Measurements from ENCODE around the gene SIKE1.

The SIKE1 gene

DNA sequence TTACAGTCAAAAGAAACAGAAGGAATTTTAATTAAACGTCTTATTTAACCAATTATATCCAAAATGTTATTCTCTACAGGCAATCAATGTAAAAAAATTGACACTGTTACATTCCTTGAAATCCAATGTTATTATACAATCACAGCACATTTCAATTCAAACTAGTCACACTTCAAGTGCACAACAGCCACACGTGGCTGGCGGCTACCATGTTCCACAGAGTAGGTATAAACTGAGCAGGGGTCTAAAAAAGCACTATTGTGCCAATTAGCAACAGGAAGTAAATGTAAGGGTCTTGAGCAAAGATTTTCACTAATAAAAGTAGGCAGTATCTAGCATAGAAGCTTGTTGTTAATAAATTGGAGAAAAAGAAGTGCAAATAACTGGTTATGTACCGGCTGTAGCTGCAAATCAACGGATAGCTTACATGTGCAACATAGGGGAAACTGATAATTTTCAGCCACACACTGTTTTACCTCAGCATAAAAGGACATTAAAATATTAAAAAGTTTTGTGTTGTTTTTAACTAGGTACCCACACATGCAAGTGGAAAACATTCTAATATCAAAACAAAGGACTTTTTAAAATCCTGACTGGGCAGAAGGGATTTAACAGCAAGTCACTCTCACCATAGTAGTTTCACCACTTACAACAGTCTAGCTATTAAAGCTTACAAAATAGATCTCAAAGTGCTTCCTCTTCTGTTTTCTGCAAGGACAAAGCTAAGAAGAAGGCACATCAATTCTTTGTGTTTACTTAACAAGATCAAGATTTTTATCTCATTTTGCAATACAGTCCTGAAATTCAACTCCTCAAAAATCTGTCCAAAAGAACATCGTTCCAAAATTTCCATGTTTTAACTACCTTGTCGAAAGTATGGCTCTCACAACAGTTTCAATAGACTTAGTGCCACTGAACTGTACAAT, 25.2 kb downstream of the SIKE1 start:
- no peak for DNase-seq (ENCODE audit: low read depth in 2 of 2)

DNA sequence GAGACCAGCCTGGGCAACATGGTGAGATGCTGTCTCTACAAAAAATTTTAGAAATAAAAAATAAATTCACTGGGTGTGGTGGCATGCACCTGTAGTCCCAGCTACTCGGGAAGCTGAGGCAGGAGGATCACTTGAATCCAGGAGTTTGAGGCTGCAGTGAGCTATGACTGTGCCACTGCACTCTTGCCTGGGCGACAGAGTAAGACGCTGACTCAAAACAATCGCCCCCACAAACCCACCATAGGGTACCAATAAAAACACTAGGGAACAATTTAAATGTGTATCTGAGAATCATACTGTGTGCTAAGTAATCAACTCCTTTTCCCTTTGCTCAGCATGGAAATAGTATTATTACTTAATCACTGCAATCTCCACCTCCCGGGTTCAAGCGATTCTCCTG, 26.8 kb downstream of the SIKE1 start:
- peak in 1 of 2 experiments; percentile 10 for DNase-seq (ENCODE audit: low read depth in 2 of 2)

DNA sequence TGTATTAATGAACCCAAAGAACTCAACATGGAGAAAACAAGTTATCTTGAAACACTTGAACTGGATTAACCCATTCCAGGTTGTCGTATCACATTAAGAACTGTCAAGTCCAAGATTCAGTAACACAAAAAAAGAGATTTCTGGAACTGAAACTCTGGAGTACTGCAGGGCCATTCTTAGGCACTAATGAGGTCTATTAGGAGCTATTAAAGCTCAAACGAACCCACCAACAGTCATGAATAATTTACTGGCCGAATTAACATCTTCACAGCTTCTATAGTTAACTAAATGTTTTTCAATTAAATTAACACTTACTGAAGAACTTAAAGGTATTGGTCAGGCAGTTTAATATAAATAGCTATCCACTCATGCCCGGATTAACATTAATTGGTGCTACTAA, 27.3 kb downstream of the SIKE1 start:
- DNase-seq (ENCODE audit: low read depth in 2 of 2): no peak

DNA sequence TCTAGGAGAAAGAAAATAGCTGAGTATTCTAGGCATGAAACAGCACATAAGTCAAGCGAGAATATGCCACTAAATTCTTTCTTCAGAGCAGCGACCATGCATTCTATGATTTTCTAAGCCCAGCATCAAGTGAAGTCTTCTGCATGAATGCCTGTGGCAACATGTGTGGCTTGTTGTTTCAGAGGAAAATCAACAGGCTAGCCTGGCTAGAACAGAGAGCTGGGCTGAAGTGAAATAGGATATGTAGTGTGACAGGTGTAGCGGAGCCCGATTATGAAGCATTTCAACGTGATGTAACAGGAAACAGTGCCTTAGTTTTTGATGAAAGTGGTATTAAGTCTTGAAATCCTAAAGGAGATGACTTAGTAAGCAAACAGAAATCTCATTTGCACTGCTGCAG, 29.7 kb downstream of the SIKE1 start:
- no peak for DNase-seq (ENCODE audit: low read depth in 2 of 2)

DNA sequence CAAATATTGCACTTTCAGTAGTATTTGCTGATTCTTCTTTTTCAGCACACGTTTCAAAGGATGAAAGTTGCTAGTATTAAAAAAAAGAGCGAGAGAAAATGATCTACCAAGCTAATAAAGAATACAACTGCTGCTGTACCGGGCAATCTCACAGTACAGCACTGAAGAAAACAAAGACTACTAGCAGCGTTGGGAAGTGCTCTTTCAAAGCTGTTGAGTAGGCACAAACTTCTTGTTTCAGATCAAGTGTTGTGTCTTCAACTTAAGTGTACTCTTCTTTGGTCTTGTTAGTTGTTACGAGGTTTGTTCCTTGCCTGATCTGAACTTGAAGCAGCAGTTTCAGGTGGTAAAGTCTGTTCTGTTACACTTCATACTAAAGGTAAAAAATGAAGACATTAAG, 30.6 kb downstream of the SIKE1 start:
- no peak for DNase-seq (ENCODE audit: low read depth in 2 of 2)

DNA sequence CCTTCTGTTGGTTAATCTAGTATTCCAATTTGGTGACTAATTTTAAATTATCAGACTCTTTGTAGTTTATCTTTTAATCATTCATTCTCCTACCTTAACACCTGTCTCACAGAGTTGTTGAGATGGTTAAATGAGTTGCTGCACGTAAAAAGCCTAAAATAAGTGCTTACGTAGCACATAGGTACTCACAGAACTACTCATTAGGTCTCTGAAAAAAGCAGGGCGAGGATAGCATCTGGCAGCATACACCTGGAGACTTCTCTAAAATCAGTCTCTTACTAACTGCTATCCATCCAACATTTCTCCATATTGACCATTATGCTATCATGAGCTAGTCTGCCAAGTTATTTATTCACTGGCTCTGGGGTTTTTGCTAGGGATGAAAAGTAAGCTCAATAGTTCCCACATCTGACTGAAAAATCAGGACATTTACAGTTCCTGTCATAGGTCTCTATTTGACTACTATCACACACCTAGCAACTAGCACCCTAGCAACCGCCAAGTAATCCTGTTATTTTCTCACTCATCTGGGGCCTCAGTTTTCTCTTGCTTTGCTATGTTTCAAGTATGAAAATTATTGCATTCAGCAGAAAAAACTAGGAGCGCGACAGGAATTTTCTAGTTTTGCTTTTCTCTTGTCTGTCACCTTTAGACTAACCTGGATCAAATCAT, 33.9 kb downstream of the SIKE1 start:
- no peak for DNase-seq (ENCODE audit: low read depth in 2 of 2)

DNA sequence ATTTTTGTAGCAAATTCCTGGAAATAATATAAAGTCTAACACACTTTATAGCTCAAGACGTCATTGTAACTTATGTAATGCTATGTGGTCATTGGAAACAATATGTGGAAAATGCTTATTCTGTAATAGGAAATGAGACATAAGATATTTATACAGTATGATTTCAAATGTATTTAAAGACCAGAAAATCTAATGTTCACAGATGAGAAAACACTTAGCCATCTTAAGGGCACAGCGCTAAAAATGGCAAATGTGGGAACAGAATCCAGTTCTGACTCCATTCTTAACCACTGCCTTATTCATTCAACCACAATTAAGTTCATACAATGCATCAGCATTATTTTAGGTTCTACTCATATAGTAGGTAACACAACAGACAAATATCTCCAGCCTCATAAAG, 35.2 kb downstream of the SIKE1 start:
- DNase-seq (ENCODE audit: low read depth in 2 of 2): no peak

DNA sequence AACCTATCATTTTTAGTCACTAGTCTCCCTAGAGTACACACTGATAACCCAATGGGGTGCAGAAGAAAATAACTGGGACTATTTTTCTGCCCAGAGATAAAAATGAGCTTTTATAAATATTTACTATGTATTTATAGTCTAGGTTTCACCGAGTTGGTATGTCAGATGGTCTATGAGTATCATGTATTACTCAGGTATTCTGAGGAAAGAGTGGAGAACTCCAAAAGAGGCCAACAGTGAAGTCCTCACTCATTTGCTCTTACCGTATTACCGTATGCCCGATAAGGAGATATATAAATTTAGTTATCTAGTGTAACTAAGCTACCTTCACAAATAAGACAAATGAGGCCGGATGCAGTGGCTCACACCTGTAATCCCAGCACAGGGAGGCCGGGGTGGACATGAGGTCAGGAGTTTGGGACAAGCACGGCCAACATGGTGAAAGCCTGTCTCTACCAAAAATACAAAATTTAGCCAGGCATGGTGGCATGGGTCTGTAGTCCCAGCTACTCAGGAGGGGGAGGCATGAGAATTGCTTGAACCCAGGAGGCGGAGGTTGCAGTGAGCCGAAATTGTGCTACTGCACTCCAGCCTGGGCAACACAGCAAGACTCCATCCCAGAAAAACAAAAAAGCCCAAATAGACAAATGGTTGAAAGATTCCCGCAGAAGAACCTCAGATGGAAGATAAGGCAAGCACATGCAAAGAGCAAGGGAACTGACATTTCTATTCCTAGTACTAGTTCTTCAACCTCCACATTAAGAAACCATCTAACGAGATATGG, 38.3 kb downstream of the SIKE1 start:
- DNase-seq (ENCODE audit: low read depth in 2 of 2): no peak

DNA sequence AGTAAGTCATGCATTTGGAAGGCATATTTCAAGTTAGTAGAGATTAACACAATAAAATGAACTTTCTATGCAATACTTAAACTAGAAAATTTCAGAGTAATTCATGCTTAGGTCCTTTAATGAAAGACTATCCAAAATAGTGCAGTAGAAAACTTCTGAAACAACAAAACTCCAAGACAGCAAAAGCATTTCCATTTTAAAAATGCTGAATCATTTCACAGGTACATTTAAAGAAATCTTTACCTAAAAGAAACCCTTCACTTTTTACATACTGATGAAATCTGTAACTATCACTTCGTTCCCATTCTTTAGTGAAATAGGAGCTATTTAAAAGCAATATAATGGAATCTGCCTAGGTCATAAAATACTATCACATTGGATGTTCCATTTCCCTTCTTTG, 40.2 kb downstream of the SIKE1 start:
- no peak for DNase-seq (ENCODE audit: low read depth in 2 of 2)

DNA sequence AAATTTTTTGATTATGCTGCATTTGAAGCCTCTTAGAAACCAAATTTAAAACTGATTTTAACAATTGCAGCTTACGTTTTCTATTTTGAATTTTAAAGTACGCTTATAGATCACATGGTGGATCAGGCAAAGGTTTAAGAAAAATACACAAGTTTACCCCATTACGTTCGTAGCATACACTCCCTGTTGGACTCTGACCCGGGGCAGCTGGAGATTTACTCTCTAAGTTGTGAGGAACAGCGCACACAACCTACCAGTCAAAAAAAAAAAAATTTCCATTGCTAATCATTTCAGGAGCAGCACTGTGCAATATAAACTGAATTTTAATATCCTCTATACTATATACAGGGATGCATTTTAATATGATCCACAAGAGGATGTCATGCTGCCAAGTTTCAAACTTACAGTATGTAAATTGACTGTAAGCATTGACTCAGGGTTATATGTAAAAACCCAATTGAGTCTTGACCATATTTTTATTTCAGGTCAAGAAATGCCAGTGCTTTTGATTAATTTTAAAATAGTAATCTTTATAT, 43.1 kb downstream of the SIKE1 start:
- no peak for DNase-seq (ENCODE audit: low read depth in 2 of 2)

DNA sequence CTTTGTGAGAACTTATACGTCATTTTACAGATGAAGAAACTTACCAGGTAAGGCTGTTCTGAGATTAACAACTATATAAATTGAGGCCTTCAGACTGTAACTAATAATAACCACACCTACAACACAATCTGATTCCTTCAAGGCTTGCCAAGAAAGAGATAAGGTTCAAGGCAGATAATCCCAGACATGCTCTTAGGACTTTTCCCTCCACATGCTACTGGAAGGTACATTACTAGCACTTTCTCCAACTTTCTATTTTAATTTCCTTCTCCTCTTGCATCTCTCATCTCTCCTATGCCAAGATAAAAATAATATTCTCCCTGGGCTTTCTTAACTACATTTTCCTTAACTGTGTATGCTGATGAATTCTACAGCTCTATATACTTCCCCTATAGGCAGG, 45.0 kb downstream of the SIKE1 start:
- no peak for DNase-seq (ENCODE audit: low read depth in 2 of 2)

DNA sequence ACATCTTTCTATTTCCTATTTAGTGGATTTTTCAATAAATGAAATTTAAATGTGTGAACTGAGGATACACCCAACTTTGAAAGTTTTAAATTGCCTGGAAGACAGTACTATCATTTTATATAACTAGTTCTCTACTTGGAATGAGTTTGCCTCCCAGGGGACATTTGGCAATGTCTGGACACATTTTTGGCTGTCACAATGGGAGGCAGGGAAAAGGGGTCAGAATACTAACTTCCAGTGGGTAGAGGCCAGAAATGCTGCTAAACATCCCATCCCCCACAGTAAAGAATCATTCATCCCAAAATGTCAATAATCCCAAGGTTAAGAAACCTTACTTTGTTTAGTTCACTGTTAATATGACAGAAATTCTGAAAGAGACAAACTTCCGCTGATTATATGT, 50.7 kb downstream of the SIKE1 start:
- no peak for DNase-seq (ENCODE audit: low read depth in 2 of 2)

DNA sequence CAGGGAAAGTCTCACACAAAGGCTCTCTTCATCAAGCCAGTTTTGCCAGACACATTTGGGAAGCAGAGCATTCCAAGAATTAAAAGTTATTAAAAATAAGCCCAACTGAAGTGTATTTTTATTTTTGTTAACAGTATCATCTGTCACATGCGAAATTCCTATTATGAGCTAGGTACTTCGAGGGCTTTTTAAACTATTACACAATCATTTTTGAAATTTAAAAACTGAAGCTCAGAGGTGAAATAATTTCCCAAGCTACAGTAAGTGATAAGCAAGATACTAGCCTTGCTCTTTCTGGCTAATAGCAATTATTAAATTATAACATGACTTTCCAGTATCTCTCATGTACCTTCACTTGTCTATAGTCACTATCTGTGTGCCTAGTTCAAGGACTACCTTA, 51.9 kb downstream of the SIKE1 start:
- no peak for DNase-seq (ENCODE audit: low read depth in 2 of 2)

DNA sequence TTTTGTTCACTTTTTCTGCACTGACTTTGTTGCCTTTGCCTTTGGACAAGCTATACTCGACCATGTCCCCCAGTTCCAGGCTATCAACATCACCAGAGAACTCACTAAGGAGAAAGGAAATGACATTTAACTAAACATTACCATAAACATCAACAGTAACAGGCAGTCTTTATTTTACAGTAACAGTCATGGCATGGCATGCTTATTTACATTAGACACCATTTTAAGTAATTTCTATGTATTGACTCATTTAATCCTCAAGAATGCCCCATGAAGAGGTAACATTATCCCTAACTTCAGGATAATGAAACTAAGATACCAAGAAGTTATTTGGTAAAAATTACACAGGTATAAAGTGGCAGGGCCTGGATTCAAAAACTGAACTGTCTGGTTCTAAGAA, 55.3 kb downstream of the SIKE1 start:
- DNase-seq (ENCODE audit: low read depth in 2 of 2): no peak

DNA sequence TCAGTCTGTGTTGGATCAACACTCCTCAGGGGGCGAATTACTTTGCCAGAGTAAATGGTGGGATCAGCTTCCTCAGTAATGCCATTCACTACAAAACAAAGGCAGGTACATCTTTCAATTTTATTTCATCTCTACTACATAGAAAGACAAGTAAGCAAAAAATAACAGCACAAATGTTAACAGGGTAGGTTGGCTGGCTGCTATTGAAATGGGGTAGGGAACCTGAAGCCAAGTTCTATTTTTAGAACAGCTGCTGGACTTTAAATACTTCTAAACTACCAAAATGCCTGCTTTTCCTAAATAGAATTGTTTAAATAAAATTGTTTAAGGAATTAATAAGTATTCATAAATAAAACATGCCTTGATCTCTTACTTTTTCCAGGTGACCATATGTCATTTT, 56.6 kb downstream of the SIKE1 start:
- DNase-seq (ENCODE audit: low read depth in 2 of 2): no peak

DNA sequence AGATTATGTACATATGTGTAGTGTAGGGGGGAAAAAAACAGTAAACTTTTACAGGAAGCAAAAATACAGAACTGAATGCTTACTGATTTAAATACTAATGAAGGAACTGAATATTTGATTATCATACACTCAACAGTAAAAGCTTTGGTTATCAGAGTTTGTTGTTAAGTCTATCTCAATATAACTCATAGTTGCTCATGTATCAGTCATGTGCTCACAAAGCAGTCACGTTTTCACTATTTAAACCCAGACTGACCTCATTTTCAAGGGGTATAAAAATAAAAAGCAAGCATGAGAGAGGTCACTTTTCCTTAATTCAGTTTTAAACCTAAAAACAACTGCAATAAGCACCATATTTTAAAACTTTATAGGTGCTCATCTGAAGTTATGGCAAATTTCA, 57.0 kb downstream of the SIKE1 start:
- no peak for DNase-seq (ENCODE audit: low read depth in 2 of 2)

DNA sequence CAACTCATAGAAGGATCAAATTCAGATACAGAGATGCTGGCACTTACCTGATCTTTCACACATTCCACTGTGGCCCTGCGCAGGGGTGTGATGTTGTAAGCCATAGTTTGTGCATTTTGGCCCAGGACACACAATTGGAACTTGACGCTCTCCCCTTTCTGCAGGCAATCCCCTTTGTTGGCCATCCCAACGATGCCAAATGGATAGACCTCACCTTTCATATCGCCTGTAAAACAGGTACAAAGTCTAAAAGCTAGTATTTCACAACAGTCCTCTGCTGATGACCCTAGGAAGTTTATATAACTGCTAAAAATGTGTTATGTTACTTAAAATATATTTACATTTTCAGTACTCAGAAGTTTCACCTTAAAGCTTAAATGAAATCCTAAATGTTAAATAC, 60.0 kb downstream of the SIKE1 start:
- DNase-seq (ENCODE audit: low read depth in 2 of 2): no peak
